ENCODE results near the gene COL27A1. TPM values are rescaled to one million over a fixed set of nuclear protein-coding genes. Genes with fewer than 3 reads are reported as not detected.

COL27A1 gene
- total RNA-seq, 1 donor from 2014 or later: 4.3 TPM

DNA sequence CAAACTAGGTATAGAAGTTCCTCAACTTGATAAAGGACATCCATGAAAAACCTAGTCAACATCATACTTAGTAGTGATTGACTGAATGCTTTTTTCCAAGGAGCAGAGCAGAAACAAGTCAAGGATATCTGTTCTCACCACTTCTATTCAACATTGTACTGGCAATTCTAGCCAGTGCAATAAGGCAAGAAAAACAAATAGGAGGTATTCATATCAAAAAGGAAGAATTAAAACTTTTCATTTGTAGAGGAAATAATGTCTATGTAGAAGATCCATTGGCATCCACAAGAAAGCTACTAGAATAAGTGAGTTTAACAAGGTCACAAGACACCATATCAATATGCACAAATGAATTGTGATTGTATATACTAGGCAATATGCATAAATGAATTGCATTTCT, 139.3 kb downstream of the COL27A1 start:
- Mint-ChIP-seq H3K4me1 (peaks cover 8% of the 10 kb centered on the region), H3K36me3 (peaks cover 41% of the 10 kb centered on the region), H3K27me3 (ENCODE audit: insufficient read depth, low read depth) (no peaks in the 10 kb centered on the region), H3K4me3 (no peak overlapping the region), H3K9me3 (peaks cover 19% of the 10 kb centered on the region), H3K27ac (no peak overlapping the region)
- Histone ChIP-seq H3K79me2 (ENCODE audit: low read depth) (no peaks in the 10 kb centered on the region), H3K4me2 (no peak overlapping the region), H2AFZ (replicated peaks) (no peak overlapping the region), H4K20me1 (ENCODE audit: low read depth) (no peaks in the 10 kb centered on the region), H3K27me3 (no peaks in the 10 kb centered on the region), H3K9me3 (ENCODE audit: low read depth) (peaks cover 8% of the 10 kb centered on the region), H3K27ac (no peak overlapping the region), H3K4me1 (no peaks in the 10 kb centered on the region), H3K36me3 (peaks cover 18% of the 10 kb centered on the region), H3F3A (ENCODE audit: low read depth) (no peaks in the 10 kb centered on the region), H3K4me3 (no peak overlapping the region), H3K9ac (no peak overlapping the region)
- TF ChIP-seq, protein P1, sequence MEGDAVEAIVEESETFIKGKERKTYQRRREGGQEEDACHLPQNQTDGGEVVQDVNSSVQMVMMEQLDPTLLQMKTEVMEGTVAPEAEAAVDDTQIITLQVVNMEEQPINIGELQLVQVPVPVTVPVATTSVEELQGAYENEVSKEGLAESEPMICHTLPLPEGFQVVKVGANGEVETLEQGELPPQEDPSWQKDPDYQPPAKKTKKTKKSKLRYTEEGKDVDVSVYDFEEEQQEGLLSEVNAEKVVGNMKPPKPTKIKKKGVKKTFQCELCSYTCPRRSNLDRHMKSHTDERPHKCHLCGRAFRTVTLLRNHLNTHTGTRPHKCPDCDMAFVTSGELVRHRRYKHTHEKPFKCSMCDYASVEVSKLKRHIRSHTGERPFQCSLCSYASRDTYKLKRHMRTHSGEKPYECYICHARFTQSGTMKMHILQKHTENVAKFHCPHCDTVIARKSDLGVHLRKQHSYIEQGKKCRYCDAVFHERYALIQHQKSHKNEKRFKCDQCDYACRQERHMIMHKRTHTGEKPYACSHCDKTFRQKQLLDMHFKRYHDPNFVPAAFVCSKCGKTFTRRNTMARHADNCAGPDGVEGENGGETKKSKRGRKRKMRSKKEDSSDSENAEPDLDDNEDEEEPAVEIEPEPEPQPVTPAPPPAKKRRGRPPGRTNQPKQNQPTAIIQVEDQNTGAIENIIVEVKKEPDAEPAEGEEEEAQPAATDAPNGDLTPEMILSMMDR (IDR thresholded peaks at IDR 0.05): no peak
- no peak for TF ChIP-seq EZH2phosphoT487 (IDR thresholded peaks at IDR 0.05)
- no peak for TF ChIP-seq EZH2 (IDR thresholded peaks at IDR 0.05)
- no peak for DNase-seq (ENCODE audit: low spot score)

DNA sequence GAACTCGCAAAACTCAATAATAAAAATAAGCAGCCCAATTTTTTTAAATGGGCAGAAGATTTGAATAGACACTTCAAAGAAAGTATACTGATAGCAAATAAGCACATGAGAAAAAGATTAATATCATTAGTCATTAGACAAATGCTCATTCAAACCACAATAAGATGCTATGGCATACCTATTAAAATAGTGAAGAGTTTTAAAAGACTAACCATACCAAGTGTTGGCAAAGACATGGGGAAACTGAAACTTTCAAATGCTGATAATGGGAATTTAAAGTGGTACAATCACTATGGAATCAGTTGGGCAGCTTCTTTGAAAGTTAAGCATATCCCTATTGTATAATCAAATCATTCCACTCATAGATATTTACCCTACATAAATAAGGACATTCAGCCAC, 141.0 kb downstream of the COL27A1 start:
- DNase-seq (ENCODE audit: low spot score): no peak

DNA sequence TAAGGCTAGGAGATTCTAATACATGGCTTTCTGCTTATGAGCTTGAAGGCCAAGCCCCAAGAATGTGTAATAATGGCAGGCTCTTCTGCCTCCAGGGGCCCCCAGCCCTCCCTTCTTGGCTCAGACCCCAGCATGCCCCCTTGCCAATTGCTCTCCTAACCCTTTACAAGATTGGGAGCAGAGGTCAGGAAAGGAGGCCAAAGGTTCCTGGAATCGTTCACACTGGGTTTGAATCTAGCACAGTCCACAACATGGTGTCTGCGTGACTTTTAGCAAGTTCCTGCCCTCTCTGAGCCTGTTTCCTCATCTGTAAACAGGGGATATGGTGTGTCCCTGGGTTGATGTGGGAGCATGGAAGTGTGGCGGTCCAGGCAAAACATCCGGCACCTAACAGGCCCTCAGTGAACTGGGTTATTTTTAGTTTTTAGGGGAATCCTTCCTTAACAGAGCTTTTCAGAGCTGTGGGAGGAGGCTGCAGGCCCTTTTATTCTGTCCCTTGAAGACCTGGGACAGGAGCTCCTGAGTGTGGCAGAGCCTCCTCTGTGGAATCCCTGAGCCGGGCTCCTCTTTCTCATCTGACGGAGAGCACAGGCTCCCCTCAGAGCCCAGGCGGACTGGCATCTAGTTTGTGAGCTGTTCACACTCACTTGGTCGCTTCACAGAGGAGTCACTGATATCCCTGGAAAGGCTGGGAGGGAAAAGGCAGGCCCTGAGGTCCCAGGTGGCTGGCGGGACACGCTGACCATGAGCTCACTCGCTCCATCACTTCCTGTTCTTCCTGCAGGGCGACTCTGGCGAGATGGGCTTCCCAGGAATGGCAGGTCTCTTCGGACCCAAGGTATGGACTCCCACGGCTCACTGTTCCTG, 144.2 kb downstream of the COL27A1 start:
- Histone ChIP-seq H3K36me3 (peaks cover 18% of the 10 kb centered on the region), H2AFZ (replicated peaks) (no peak overlapping the region), H3K4me1 (no peaks in the 10 kb centered on the region), H3K79me2 (ENCODE audit: low read depth) (no peaks in the 10 kb centered on the region), H3K4me3 (no peak overlapping the region), H3K27ac (no peak overlapping the region), H4K20me1 (ENCODE audit: low read depth) (no peaks in the 10 kb centered on the region), H3K27me3 (no peaks in the 10 kb centered on the region), H3K9me3 (ENCODE audit: low read depth) (peaks cover 7% of the 10 kb centered on the region), H3K4me2 (no peak overlapping the region), H3K9ac (no peak overlapping the region), H3F3A (ENCODE audit: low read depth) (no peaks in the 10 kb centered on the region)
- Mint-ChIP-seq H3K36me3 (peaks cover 32% of the 10 kb centered on the region), H3K4me3 (no peak overlapping the region), H3K27me3 (ENCODE audit: insufficient read depth, low read depth) (peaks cover 2% of the 10 kb centered on the region), H3K27ac (no peak overlapping the region), H3K4me1 (no peaks in the 10 kb centered on the region), H3K9me3 (peaks cover 15% of the 10 kb centered on the region)
- TF ChIP-seq, protein P1 (IDR thresholded peaks at IDR 0.05): no peak
- no peak for TF ChIP-seq EZH2phosphoT487 (IDR thresholded peaks at IDR 0.05)
- TF ChIP-seq EZH2 (IDR thresholded peaks at IDR 0.05): no peak
- DNase-seq (ENCODE audit: low spot score): no peak

More for the DNA sequence above, 141.0 kb downstream of the COL27A1 start:
- no peaks in the 10 kb centered on the region for H4K20me1 ChIP-seq (ENCODE audit: low read depth)
- H3K9me3 Mint-ChIP-seq: peaks cover 19% of the 10 kb centered on the region
- H2AFZ ChIP-seq (replicated peaks): no peak overlapping the region
- no peak overlapping the region for H3K9ac ChIP-seq
- no peaks in the 10 kb centered on the region for H3K4me1 ChIP-seq
- no peaks in the 10 kb centered on the region for H3K27me3 ChIP-seq
- no peak for TF ChIP-seq EZH2 (IDR thresholded peaks at IDR 0.05)
- TF ChIP-seq, protein P1 (IDR thresholded peaks at IDR 0.05): no peak
- TF ChIP-seq EZH2phosphoT487 (IDR thresholded peaks at IDR 0.05): no peak
- H3F3A ChIP-seq (ENCODE audit: low read depth): no peaks in the 10 kb centered on the region
- no peaks in the 10 kb centered on the region for H3K79me2 ChIP-seq (ENCODE audit: low read depth)
- no peak overlapping the region for H3K4me3 ChIP-seq
- no peaks in the 10 kb centered on the region for H3K27me3 Mint-ChIP-seq (ENCODE audit: insufficient read depth, low read depth)
- H3K4me3 Mint-ChIP-seq: no peak overlapping the region
- no peak overlapping the region for H3K27ac ChIP-seq
- peaks cover 44% of the 10 kb centered on the region for H3K36me3 Mint-ChIP-seq
- H3K27ac Mint-ChIP-seq: no peak overlapping the region
- H3K4me2 ChIP-seq: no peak overlapping the region
- H3K36me3 ChIP-seq: peaks cover 18% of the 10 kb centered on the region
- no peaks in the 10 kb centered on the region for H3K4me1 Mint-ChIP-seq
- H3K9me3 ChIP-seq (ENCODE audit: low read depth): peaks cover 8% of the 10 kb centered on the region
